K562 (cell line): ENCODE measurements around the gene CTSH. TPM values are rescaled to one million over a fixed set of nuclear protein-coding genes. Genes with fewer than 3 reads are reported as not detected.
A peak's percentile ranks its signal among the peaks of the same experiment; 100 is the strongest.

Source experiments
- ATAC-seq: fragments of 200-7000 bp; cut with Tn5 transposase; 3 replicates; pipeline ENCODE4 v1.9.1; 2020; ENCODE audit warnings: moderate library complexity
- BruUV-seq: library from RNA; stranded (reverse); fragments of 400-500 nt; replicated peaks from 2 replicates; lab custom pipeline; 2021; lab: Mats Ljungman, UMichigan
- CTCF ChIA-PET: fragments of 300-600 bp; formaldehyde crosslinking; extraction: SDS; loops from one replicate; lab custom pipeline; 2021; ENCODE audit warnings: low intra/inter-chr PET ratio; lab: Yijun Ruan, JAX
- POLR2A ChIA-PET: fragments of 300-600, 350-650 bp; sonication (Branson Sonifier 250); formaldehyde crosslinking; extraction: SDS; loops from one replicate; lab custom pipeline; 2021; ENCODE audit warnings: antibody characterized with exemption, inconsistent platforms; lab: Yijun Ruan, JAX
- DNase-seq, 4 experiments: peaks; one replicate each; pipeline versions ENCODE4 v3.0.0 to v3.0.0-alpha.2; 2011 to 2018; ENCODE audit warnings: low spot score in 3 of 4, mixed read lengths in 3 of 4; ENCODE audit errors: extremely low read depth in 1 of 4
- FAIRE-seq: peaks from 2 replicates; lab custom pipeline; 2011; peaks lifted over from hg19 to GRCh38; lab: Jason Lieb, UNC
- H2AFZ ChIP-seq: 2 replicates; pipeline ENCODE4 v1.6.0; 2011; ENCODE audit warnings: low read depth, low read length, control low read depth, inconsistent platforms
- H3K27ac ChIP-seq: fragments of 200-600 bp; 3 replicates; pipeline ENCODE4 v1.8.0; 2011; ENCODE audit warnings: low read depth, mild to moderate bottlenecking, control low read depth, inconsistent platforms, low read length, moderate library complexity, mixed read lengths; ENCODE audit errors: extremely low read depth
- H3K27me3 ChIP-seq, 2 experiments: fragments of 300-600 bp in 1 of 2; 2 replicates in 1 of 2; 3 replicates in 1 of 2; pipeline versions ENCODE4 v1.6.0 to v1.8.0; 2011; ENCODE audit warnings: inconsistent platforms in 2 of 2, low read length in 2 of 2, mild to moderate bottlenecking in 1 of 2, mixed read lengths in 1 of 2, moderate library complexity in 1 of 2; ENCODE audit not compliant: control insufficient read depth in 2 of 2, insufficient read depth in 2 of 2
- H3K36me3 ChIP-seq: fragments of 300-600 bp; 3 replicates; pipeline ENCODE4 v1.8.0; 2011; ENCODE audit warnings: mild to moderate bottlenecking, low read length, inconsistent platforms; ENCODE audit not compliant: control insufficient read depth, insufficient read depth
- H3K4me1 ChIP-seq, 2 experiments: fragments of 200-600 bp in 1 of 2; replicated peaks in 1 of 2; 2 replicates in 1 of 2; 3 replicates in 1 of 2; pipeline versions ENCODE4 v1.5.1 to v1.8.0; 2011; ENCODE audit warnings: inconsistent platforms in 2 of 2, low read length in 2 of 2, mild to moderate bottlenecking in 1 of 2, mixed read lengths in 1 of 2, moderate library complexity in 1 of 2; ENCODE audit not compliant: control insufficient read depth in 2 of 2, insufficient read depth in 2 of 2
- H3K4me2 ChIP-seq: 2 replicates; pipeline ENCODE4 v1.6.1; 2011; ENCODE audit warnings: low read length, control low read depth, inconsistent platforms, mixed read lengths; ENCODE audit not compliant: insufficient read depth
- H3K4me3 ChIP-seq: fragments of 200-600 bp; sonication (generic), shearing (Covaris generic); 2 replicates; pipeline ENCODE4 v1.5.1; 2016; ENCODE audit warnings: control low read depth, inconsistent platforms
- H3K79me2 ChIP-seq: fragments of 200-600 bp; 3 replicates; pipeline ENCODE4 v1.8.0; 2011; ENCODE audit warnings: low read length, inconsistent platforms; ENCODE audit not compliant: control insufficient read depth, insufficient read depth
- H3K9ac ChIP-seq, 2 experiments: 2 replicates each; pipeline versions ENCODE4 v1.6.0 to v1.6.1; 2011; ENCODE audit warnings: low read depth in 2 of 2, low read length in 2 of 2, control low read depth in 1 of 2, inconsistent platforms in 1 of 2, mild to moderate bottlenecking in 1 of 2, mixed read lengths in 1 of 2; ENCODE audit not compliant: insufficient read depth in 1 of 2
- H3K9me1 ChIP-seq: one replicate; pipeline ENCODE4 v1.6.0; 2011; ENCODE audit warnings: inconsistent platforms, mild to moderate bottlenecking, low read length, moderate library complexity; ENCODE audit not compliant: control insufficient read depth, insufficient read depth
- H3K9me3 ChIP-seq: replicated peaks from 2 replicates; pipeline ENCODE4 v1.5.1; 2011; ENCODE audit warnings: low read depth, low read length, inconsistent platforms; ENCODE audit not compliant: control insufficient read depth, insufficient read depth
- H4K20me1 ChIP-seq: replicated peaks from 2 replicates; pipeline ENCODE4 v1.6.1; 2011; ENCODE audit warnings: low read length, inconsistent platforms, mixed read lengths; ENCODE audit not compliant: control insufficient read depth, insufficient read depth
- DIDO1 ChIP-seq: fragments of 450-650 bp; IDR thresholded peaks from 2 replicates; pipeline ENCODE4 v1.6.1; 2016; ENCODE audit warnings: low read depth, missing biosample characterization, missing genetic modification characterization
- NCOA1 ChIP-seq: fragments of 450-650 bp; IDR thresholded peaks from 2 replicates; pipeline ENCODE4 v1.6.1; 2016; ENCODE audit warnings: low read depth
- RBM22 ChIP-seq: fragments of 200-400 bp; formaldehyde crosslinking; IDR thresholded peaks from 2 replicates; pipeline ENCODE4 v1.6.1; 2018; ENCODE audit warnings: low read length, low read depth; ENCODE audit not compliant: poor library complexity, severe bottlenecking
- RFX5 ChIP-seq: IDR thresholded peaks from 2 replicates; pipeline ENCODE4 v1.6.1; 2011; ENCODE audit warnings: low read depth, mild to moderate bottlenecking, improper control_type of control experiment, low read length
- SMARCC2 ChIP-seq: fragments of 450-650 bp; IDR thresholded peaks from 2 replicates; pipeline ENCODE4 v1.6.1; 2017; ENCODE audit warnings: antibody characterized with exemption, moderate library complexity, mild to moderate bottlenecking, low read depth
- ZNF224 ChIP-seq: sonication (generic); formaldehyde crosslinking; IDR thresholded peaks from 2 replicates; pipeline ENCODE4 v1.8.0; 2022; ENCODE audit warnings: mild to moderate bottlenecking, missing genetic modification reagents
- ZNF3 ChIP-seq: fragments of 250-450 bp; sonication (Bioruptor Pico); IDR thresholded peaks from 2 replicates; pipeline ENCODE4 v1.5.0; 2021; ENCODE audit warnings: mild to moderate bottlenecking, moderate library complexity
- ZNF354B ChIP-seq: fragments of 250-450 bp; sonication (Bioruptor Pico); IDR thresholded peaks from 2 replicates; pipeline ENCODE4 v1.4.0; 2020
- in situ Hi-C: fragments of 300-500 bp; cut with MboI; formaldehyde crosslinking; loops from 4 replicates; pipeline ENCODE4 v1.15.0; 2018; ENCODE audit warnings: inconsistent platforms, mixed read lengths
- intact Hi-C: fragments of 100-400 bp; cut with micrococcal nuclease; formaldehyde crosslinking; loops from 2 replicates; pipeline ENCODE4 v1.14.2; 2022
- polyA plus RNA-seq, 8 experiments: library from polyadenylated mRNA; depleted of rRNA in 4 of 8; stranded (reverse) in 5 of 8; unstranded in 3 of 8; fragments of >200 nt; fragmentation: Nextera tagmentation in 2 of 8; fragmentation: Illumina TruSeq in 1 of 8; extraction: Ambion mirVana in 2 of 8; extraction: Trizol in 1 of 8; gene quantifications; 2 replicates each; pipeline versions ENCODE4 v1.2.1 to v1.2.3, GENCODE V29; 2011 to 2014; ENCODE audit warnings: inconsistent platforms in 1 of 8, missing spikeins in 1 of 8
- total RNA-seq, 7 experiments: library from RNA; depleted of rRNA in 6 of 7; stranded (reverse); fragments of >200 nt in 6 of 7; fragmentation: Illumina TruSeq in 2 of 7; extraction: Trizol in 2 of 7; gene quantifications; 2 replicates each; pipeline versions ENCODE4 v1.2.1 to v1.2.3, GENCODE V29; 2011 to 2021; ENCODE audit warnings: low replicate concordance in 1 of 7
- TF ChIP-seq, protein P1 (sequence below): fragments of 450-650 bp; IDR thresholded peaks from 2 replicates; pipeline ENCODE4 v1.7.1; 2018; ENCODE audit warnings: mild to moderate bottlenecking, low read depth; ENCODE audit not compliant: partially characterized antibody
- TF ChIP-seq, protein P2 (sequence below), 2 experiments: IDR thresholded peaks; 2 replicates each; pipeline ENCODE4 v1.6.1; 2011; ENCODE audit warnings: borderline replicate concordance in 1 of 2, control low read depth in 1 of 2, low read depth in 1 of 2, low read length in 1 of 2, mild to moderate bottlenecking in 1 of 2, mixed read lengths in 1 of 2, moderate library complexity in 1 of 2; ENCODE audit not compliant: insufficient read depth in 1 of 2, insufficient read length in 1 of 2, poor library complexity in 1 of 2, severe bottlenecking in 1 of 2; ENCODE audit errors: extremely low read depth in 1 of 2

CTSH gene
- total and polyA plus RNA-seq, 9 of the 15 experiments (the other 6 are each of a cell fraction or from before 2014, with no cell fraction given), result 15.0 to 462 (median 173) TPM

DNA sequence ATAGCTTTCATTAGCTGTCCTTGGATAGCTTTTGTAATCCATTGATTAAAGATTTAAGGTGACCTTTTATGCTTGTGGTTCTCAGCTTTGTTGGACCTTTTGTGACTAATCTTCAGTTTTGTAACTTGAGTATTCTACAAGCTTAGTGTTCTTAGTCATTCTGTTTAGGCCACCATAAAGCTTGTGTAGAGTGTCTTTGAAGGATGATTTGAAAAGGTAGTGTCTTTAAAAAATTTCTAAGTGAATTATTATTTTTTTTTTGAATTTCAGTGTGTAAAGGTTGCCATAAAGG lies 64.7 kb downstream of the CTSH start:
- ATAC-seq (no peak), DNase-seq (no peak), FAIRE-seq (peak; percentile 15)
- no peak overlapping the region for H3K27ac ChIP-seq
- intact Hi-C loops (no loop called here), in situ Hi-C loops (no loop called here)
- peaks cover 99% of the 10 kb centered on the region for H3K79me2 ChIP-seq
- no peak overlapping the region for H3K4me3 ChIP-seq
- POLR2A ChIA-PET, result interaction anchor here (0.6 to 2.9 kb wide), 9 partner anchors 10 to 1948 kb away, joined by 3 to 11 read pairs (median 3); partner anchors contain the start of gene RCN2
- CTCF ChIA-PET, result no interaction called here
- H3K36me3 ChIP-seq, result peaks cover 77% of the 10 kb centered on the region
- no peak overlapping the region for H3K4me2 ChIP-seq
- TF ChIP-seq ZNF3 (no peak), RFX5 (no peak), DIDO1 (tag) (no peak), ZNF354B (CRISPR knock-in tag) (no peak), ZNF224 (CRISPR knock-in tag) (no peak), RBM22 (no peak), NCOA1 (no peak), SMARCC2 (no peak)
- TF ChIP-seq, protein P1, sequence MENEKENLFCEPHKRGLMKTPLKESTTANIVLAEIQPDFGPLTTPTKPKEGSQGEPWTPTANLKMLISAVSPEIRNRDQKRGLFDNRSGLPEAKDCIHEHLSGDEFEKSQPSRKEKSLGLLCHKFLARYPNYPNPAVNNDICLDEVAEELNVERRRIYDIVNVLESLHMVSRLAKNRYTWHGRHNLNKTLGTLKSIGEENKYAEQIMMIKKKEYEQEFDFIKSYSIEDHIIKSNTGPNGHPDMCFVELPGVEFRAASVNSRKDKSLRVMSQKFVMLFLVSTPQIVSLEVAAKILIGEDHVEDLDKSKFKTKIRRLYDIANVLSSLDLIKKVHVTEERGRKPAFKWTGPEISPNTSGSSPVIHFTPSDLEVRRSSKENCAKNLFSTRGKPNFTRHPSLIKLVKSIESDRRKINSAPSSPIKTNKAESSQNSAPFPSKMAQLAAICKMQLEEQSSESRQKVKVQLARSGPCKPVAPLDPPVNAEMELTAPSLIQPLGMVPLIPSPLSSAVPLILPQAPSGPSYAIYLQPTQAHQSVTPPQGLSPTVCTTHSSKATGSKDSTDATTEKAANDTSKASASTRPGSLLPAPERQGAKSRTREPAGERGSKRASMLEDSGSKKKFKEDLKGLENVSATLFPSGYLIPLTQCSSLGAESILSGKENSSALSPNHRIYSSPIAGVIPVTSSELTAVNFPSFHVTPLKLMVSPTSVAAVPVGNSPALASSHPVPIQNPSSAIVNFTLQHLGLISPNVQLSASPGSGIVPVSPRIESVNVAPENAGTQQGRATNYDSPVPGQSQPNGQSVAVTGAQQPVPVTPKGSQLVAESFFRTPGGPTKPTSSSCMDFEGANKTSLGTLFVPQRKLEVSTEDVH, result no peak
- TF ChIP-seq, protein P2, sequence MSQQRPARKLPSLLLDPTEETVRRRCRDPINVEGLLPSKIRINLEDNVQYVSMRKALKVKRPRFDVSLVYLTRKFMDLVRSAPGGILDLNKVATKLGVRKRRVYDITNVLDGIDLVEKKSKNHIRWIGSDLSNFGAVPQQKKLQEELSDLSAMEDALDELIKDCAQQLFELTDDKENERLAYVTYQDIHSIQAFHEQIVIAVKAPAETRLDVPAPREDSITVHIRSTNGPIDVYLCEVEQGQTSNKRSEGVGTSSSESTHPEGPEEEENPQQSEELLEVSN (IDR thresholded peaks at IDR 0.05; ENCODE audit: borderline replicate concordance in 1 of 2, extremely low read depth in 1 of 2, insufficient read depth in 1 of 2, insufficient read length in 1 of 2, low read depth in 1 of 2, low read length in 1 of 2, poor library complexity in 1 of 2, severe bottlenecking in 1 of 2), result no peak
- peaks cover 8 to 29% of the 10 kb centered on the region in 2 experiments; a peak in 4 of 5 replicates for H3K4me1 ChIP-seq
- no peak overlapping the region for H3K9ac ChIP-seq
- no peak overlapping the region for H2AFZ ChIP-seq
- peaks cover 12% of the 10 kb centered on the region for H3K9me1 ChIP-seq
- no peaks in the 10 kb centered on the region for H3K9me3 ChIP-seq
- no peaks in the 10 kb centered on the region for H3K27me3 ChIP-seq
- peaks cover 54% of the 10 kb centered on the region for H4K20me1 ChIP-seq
- BruUV-seq, result no TSS peak
